CD4-positive, alpha-beta T cell treated with Interleukin-15 for 4 hours (primary cell): ENCODE measurements around the gene TMEM266.

ENCODE experiments used
- DNase-seq: peaks from one replicate; pipeline ENCODE4 v3.0.0-alpha.2; 2020; ENCODE audit warnings: low spot score

The TMEM266 gene

DNA sequence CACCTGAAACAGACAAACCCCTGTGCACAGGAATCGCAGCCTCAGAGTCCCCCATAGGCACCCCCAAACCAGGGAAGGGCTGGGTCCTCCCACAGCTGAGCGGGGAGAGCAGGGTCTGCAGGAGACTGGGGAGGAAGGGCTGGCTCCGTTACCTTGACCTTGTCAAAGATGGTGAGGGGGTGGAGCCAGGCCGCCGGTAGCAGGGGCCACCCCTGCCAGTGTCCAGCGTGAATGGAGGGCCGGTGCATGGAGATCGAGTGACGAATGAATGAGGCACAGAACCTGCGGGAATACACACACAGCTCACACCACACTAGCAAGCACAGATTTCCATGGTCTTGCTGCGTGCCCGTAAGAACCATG, 102.2 kb downstream of the TMEM266 start:
- no peak for DNase-seq

DNA sequence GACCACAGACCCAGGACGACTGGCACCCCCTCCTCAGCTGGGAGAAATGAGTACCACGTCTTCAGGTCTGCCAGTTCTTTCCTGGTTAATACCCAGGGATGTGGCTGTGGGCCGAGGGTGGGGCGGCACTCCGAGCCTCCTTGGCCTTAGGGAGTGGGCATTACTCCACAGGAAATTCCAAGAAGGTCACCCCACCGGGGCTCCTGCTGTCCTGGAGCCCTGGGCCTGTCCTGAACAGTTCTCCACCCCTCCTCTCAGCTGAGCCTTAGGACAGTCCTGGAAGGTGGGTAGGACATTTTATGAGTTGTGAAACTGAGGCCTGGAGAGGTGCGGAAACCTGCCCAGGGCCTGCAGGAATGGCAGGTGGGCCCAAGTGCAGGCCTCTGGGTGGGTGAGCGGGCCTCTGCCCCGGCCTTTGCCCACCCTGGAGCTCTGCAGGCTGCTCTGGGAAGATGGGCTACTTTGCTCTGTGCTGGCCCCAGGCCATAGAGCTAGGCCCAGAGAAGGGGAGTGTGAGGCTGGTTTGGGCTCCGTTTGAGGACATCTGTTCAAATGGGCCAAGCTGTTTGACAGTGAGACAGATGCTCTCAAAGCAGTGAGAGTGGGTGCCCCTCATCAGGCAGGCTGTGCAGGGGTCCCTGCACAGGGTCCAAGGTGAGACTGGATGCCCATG, 103.1 kb downstream of the TMEM266 start:
- DNase-seq: no peak

DNA sequence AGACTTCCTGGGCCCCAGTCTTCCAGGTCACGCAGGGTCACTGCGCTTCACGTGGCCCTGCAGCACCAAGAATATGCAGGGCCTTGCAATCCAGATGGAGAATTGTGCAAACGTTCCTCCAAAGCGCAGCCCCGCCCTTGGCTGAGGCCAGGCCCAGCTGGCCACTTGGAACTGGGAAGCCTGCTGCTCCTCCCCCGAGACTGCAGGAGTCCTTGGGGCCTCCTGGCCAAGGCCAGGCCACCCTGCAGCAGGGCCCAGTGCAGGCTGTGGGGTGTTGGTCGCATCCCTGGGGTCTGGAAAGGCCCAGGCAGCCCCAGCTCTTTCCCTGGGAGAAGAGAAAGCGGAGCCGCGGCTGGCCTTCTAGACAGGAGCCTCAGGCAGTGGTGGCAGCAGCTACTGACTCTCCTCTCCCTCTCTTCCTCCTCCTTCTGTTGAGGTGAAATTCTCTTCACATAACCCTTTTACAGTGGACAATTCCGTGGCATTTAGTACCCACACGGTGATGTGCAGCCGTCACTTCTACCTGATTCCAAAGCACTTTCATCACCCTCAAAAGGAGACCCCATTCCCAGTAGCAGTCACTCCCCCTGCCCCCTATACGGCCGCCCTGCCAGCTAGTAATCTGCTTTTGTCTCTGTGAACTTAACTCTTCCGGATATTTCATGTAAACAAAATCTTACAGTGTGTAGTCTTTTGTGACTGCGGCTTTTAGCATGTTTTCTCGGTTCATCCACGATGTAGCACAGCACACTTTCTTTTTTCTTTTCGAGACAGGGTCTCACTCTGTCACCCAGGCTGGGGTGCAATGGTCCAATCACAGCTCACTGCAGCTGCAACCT, 103.9 kb downstream of the TMEM266 start:
- DNase-seq: no peak

DNA sequence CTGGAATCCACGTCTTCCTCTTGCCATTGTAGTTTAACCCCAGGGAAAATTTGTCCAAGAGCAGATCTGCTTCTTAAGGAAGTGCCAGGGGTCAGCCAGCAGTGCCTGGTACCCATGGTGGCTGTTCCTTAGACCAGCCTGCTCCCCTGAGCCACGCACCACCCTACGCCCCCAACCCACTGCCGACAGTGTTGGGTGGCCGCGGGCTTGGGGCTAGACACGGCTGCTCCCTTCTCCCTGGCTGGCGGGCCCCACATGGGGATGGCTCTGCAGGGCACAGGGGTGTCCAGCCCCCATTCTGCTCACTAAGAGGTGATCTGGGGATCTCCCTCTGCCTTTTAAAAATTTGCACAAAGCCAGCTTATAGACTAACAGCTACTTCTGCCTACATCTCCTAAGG, 104.8 kb downstream of the TMEM266 start:
- DNase-seq: no peak

DNA sequence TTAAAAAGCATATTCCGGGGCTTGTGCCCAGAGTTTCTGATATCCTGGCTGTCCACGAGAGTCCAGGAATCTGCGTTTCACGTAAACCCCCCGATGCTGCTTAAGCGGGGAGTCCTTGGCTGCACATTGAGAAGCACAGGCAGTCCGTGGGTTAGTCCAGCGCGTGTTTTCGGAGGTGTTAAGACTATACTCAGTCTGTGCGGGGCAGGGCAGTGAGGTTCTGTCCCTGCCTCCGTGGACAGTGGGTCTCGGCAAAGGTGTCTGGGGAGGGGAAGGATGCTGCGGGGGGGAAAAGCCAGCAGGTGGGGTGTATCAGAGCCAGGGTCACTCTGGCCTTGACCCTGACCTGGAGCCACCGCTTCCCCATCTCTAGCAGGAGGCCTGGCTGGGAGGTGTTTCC, 106.2 kb downstream of the TMEM266 start:
- DNase-seq: no peak

DNA sequence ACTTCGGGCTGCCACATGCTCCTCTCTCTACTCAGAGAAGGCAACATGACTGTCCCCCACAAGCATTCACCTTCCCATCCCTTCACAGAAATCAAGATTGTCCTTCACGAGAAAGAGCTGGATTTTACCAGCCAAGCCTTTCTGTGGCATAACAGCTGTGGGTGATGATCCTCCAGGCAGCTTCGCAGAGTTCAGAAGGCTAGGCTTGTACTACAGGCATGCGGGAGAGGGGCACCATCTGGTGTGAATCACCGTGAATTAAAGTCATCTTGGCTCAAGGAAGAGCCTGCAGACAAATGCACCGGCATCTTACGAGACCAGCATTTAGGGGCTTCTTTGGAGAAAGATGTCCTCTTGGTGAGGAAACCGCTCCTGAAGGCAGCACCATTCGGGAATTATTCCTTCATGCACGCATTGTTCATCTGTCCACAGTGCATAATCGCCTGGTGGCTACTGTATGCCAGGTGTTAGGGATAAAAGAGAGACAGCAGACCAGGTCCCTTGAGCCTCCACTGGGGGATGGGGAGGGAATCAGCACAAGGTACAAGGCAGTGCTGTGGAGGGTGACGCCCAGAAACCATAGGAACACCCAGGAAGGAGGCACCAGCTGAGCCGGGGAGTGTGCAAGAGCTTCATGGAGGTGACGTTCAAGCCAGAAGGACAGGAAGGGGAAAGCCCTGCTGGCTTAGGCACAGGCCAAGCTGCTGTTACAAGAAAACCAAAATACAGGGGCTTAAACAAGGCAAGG, 108.6 kb downstream of the TMEM266 start:
- no peak for DNase-seq

DNA sequence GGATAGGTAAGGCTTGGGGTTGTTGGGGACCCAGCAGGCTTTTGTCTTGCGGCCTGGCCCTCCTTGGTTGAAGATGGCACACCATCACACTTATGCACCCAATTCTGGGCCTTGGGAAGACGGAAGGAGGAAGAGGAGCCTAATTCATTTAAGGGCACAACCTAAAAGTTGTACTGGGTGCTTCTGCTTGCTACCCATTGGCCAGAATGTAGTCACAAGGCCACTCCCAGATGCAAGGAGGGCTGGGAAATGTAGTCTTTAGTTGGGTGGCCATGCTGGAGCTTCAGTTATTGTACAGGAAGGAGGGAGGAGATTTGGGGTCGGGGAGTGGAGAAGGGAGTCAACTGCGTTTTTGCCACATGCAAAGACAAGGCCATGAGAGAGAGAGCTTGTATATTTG, 109.2 kb downstream of the TMEM266 start:
- no peak for DNase-seq

DNA sequence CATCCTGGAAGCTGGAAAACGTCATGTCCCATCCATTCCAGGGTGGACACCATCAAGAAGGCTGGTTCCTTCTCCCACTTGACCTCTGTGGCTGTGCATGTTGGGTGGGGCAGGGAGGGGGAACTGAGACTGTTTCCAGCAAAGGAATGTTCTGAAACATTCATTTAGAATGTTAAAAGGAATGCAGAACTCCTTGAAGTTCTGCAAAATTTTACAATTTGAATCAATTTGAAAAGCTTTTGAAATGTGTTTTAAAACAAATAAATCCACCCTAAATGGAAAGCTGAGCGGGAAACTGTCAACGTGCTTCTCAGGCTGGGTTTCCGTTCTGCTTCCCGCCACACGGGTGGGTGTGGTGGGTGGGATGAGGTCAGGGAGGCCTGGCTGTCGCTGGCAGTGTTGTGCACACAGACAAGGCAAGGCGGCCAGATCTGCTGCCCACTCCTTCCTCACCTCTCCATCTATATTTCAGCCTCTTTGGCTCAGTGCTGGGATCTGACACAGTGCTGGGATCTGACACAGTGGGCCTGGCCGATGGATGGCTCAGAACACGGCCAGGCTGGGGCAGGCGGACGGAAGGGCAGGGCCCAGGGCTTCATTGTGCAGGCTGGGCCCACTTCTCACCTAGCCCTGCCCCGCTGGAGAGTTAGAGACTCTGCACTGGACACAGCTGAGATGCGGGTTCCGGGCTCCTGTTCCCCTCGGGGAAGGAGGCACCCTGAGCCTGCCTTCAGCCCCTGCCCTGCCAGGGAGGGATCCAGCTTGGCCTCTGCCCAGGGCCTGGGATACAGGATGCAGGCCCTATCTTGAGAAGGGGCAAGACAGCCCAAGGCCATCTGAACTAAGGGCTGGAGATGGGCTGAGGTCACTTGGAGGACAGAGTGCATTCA, 110.4 kb downstream of the TMEM266 start:
- DNase-seq: no peak

DNA sequence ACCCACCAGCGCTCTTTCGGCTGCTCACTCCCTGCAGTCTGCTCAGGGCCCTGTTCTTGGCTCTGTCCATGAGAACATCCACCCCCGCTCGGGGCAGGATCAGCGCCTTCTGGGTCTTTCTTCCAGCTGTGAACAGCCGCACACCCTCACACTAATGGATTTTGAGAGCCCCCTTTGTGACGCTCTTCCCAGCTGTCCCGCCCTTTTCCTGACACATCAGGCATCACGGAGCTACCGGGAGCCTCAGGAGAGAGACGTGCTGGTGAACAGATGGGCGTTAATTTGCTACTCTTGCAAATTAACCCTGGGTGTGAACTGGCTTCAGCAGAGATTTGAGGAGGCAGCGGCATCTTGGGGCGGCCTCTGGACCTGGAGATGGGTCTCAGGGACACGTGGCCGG, 113.0 kb downstream of the TMEM266 start:
- no peak for DNase-seq

DNA sequence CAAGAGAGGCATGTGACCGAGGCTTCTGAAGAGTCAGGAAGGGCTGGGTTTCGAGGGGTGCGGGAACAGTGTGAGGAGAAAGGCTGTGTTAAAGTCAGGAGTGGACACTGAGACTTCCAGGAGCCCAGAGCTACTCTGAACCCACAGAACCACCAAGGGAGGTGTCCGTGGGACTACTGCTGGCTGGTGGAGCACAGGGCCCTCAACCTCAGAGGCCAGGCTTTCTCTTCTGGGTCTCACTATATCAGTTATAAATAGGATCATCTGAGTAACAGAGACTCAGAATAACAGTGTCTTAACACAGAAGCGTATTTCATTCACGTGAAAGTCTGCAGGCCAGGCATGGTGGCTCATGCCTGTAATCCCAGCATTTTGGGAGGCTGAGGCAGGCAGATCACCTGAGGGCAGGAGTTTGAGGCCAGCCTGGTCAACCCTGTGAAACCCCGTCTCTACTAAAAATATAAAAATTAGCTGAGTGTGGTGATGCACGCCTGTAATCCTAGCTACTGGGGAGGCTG, 113.6 kb downstream of the TMEM266 start:
- DNase-seq: no peak

DNA sequence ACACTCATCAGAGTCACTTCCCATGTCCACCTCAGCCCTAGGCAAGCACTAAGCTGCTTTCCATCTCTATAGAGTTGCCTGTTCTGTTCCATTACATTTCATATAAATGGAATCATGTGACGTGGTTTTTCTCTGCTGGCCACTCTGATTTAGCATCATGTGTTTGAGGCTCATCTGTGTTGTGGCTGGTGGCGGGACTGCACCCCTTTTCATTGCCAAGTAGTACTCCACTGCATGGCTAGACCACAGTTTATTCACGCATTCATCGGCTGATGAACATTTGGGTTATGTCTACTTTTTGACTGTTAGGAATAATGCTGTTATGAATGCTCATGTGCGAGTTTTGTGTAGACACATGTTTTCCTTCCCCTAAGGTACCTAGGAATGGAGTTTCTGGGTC, 114.9 kb downstream of the TMEM266 start:
- no peak for DNase-seq

DNA sequence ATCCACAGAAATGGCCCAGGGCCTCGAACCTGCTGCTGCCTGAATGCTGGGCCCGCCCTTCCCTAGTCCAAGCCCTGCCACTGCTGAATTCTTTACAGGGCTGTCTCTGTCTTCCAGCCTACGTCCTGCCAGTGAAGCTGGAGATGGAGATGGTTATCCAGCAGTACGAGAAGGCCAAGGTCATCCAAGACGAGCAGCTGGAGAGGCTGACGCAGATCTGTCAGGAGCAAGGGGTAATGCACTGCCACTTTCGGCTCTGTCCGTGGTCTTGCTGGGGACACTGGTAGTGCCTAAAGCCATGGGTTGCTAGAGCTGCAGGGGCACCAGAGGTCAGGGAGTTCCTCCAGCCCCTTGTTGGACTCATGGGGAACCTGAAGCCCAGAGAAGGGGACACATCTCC, 115.7 kb downstream of the TMEM266 start:
- no peak for DNase-seq

DNA sequence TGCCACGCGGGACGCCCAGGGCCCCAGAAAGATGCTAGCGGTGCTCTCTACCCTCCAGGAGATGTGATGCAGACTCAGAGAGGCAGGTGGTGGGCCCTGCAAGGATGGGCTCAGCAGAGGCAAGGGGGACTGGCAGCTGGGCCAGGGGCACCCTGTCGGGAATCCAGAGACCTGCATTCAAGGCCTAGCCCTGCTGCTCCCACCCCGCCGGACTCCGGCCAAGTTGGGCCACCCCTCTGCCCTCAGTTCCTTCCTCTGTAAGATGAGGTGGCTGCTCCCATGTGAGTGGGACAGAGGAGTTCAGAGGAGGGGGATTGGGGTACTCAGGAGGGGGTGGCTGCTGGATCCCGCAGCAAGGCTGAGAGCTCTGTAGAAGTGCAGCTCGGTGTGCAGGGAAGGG, 116.3 kb downstream of the TMEM266 start:
- no peak for DNase-seq

DNA sequence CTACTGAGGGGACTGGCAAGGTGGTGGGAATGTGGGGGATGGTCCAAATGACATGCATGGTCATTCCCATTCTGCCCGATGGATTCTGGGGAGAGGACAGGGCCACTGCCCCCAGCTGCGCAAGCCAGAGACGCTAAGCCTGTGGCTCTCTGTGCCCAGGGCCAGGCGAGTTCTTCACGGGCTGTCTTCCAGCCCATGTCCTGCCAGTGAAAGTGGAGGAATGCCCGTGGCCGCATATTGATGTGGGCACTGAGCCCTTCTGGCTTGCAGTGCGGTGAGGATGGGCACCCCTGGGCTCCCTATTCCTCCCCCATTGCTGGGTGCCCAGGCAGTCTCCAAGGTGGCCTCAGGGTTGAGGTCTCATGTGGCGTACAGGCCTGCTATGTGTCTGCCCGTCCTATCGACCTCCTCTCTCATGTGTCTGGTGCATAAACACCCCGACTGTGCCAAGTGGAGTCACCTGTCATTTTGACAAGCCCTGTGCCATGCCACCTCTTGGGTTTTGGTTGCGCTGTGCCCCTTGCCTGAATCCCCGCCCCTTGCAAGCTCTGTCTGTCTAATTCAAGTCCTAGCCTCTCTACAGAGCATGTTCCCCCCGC, 116.8 kb downstream of the TMEM266 start:
- no peak for DNase-seq

DNA sequence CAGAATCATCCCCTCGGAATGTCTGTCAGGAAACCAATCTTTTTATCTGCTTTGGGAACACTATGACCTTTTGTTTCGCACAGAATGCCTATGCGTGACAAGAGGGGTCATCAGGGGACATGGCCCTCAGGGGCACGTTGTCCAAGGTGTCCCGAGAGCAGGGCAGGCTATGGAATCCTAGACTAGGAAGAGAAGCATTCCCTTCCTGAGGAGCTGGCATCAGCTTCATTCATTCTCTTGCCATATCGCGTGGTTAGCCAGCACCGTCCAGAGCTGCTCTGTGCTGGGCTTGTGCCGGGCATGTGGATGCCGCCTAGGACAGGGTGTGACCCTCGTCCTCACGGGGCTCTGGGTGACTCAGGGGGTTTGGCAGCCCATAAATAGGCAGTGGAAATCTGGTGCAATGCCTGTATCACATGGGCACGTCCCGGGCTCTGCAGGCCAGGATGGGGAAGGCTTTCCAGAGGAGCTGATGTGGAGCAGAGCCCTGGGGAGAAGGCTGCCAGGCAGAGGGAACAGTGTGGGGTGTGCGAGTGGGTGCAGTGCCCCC, 117.8 kb downstream of the TMEM266 start:
- no peak for DNase-seq

DNA sequence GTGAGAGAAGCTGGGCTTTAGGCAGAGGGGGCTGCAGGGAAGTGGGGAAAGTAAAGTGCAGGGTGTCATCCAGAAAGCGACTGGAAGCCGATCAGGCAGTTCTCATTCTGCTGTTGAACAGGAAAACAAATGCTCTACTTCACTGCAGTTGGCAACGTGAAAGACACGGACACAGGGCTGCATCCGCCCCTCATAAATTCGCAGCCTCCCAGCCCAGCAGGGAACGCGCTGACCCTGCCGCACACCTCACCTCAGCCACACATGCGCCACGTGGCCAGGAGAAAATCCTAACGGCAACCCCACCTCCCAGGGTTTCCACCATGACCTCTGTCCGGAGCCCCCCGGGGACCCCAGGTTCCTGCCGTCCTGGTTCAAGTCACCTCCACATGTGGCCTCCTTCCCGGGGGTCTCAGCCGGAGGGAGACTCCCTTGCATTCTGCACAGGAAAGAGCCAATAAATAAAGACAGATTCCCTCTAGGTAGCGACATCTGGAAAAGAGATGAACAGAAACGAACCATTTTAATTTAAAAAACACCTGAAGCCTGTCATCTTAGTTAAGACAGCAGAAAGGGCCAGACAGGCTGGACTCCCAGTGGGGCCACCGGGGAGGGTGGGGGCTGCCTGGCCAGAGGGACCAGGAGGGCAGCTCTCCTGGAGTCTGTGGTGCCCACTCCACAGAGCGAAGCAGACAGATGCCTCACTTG, 118.7 kb downstream of the TMEM266 start:
- DNase-seq: no peak

DNA sequence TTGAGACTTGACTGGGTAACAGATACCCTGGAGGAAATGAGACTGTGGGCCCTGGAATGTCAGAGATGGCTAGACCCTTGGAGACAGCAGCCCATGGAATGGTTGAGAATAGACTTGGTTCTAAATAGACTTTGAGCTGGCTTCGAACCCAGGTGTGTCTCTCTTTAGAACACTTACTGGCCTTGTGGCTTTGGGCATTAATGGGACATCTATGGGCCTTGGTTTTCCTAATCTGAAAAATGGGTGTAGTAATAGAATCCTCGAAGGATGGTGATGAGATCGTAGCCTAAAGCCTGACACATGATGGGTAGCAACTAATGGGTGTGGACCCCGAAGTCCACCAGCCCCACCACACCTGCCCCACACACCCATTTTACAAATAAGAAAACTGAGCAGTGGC, 119.2 kb downstream of the TMEM266 start:
- no peak for DNase-seq

DNA sequence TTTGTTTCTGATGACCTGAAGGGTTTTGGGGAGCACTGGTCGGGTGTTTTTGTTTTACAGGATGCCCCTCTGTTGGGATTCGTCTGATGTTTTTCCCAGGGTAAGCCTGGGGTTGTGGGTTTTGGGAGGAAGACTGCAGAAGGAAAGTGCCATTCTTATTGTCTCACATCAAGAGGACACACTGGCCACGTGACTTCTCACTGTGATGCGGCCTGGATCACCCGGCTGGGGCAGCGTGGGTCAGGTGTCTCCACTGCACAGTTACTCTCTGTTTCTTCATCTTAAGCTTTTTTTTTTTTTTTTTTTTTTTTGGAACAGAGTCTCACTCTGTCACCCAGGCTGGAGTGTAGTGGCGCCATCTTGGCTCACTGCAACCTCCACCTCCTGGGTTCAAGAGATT, 120.5 kb downstream of the TMEM266 start:
- DNase-seq: no peak

DNA sequence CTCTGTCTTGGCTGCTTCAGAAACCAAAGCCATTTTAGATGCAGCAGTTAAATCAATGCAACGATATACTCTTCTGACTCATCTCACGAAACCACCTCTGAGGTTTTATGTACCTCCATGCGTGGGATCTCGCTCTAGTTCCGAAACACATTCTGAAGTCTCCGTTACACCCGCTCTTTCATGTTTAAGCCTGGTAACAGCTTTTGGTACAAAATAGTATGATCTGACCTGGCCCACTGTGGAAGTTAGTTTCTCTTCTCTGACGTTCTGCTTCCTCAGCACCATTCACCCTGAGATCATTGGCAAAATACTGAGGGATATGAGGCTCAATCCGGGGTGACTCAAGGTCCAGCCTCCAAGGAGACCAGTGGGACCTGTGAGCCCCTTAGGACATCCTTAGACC, 121.9 kb downstream of the TMEM266 start:
- no peak for DNase-seq

DNA sequence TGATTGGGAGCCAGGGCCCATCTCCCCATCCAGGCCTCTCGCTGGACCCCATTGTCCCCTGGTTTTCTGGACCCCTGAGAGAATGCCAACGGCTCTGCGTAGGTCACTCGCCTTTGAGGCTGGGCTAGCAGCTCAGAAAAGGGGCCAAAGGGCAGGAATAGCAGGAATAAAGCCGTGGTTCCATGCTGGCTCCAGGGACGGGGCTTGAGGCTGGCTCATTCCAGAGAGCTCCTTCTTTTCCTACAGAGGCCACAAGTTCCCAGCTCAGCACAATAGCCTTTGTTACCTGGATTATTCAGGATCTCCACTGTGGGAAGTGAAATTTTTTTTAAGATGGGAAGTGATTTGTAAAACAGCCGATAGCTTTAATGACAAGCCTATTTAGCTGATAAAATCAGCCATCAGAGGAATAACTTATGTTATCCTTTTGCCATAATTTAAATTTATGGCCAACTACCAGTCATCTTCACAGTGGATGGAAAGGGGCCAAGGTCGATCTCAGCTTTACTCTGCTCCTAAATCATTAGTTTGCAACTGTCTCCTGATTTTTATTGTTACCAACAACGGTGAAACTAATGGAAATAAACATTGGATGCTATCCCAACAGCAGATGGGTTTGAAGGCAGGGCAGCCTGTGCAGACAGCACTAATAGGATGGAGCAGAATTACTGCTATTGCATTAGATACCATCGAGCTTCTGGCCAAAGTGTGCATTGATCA, 124.3 kb downstream of the TMEM266 start:
- no peak for DNase-seq
